Activated T-cell treated with anti-CD3 and anti-CD28 coated beads, Interleukin-2, amount 50 U/mL, for 48 hours (primary cell): ENCODE measurements around the gene TNFRSF9.

Source experiments
- DNase-seq, 2 experiments: peaks; one replicate each; pipeline ENCODE4 v3.0.0-alpha.2; 2020

TNFRSF9 gene

DNA sequence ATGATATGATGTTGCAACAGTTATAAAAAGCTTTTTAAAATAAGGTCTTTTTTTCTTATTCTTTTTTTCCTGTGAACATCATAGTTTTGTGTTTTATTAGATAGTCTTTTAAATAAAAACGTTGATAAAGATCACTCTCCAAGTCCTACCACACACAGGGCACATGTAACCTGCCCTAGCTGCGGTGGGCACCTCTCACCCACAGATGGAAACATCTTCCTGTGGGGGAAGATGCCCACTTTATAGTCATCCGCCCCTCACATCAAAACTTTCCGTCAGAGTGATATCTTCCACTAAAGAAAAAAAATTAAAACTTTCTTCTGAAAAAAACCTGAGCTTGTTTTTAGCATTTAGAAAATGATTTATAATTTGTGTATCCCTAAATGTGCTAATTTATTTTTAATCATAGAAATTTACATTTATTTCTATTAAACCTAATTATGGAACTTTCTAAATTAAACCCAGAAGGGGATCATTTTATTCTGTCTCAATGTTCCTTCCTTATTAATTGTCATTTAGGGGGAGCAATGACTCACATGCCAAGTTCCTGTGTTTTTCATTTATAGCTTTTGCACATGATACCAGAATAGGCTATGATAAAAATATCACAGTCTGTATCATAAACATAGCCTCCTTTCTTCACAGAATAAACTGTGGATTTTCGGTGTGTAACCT lies 24.7 kb downstream of the TNFRSF9 start:
- DNase-seq = peak in 1 of 2 experiments; percentile 48

DNA sequence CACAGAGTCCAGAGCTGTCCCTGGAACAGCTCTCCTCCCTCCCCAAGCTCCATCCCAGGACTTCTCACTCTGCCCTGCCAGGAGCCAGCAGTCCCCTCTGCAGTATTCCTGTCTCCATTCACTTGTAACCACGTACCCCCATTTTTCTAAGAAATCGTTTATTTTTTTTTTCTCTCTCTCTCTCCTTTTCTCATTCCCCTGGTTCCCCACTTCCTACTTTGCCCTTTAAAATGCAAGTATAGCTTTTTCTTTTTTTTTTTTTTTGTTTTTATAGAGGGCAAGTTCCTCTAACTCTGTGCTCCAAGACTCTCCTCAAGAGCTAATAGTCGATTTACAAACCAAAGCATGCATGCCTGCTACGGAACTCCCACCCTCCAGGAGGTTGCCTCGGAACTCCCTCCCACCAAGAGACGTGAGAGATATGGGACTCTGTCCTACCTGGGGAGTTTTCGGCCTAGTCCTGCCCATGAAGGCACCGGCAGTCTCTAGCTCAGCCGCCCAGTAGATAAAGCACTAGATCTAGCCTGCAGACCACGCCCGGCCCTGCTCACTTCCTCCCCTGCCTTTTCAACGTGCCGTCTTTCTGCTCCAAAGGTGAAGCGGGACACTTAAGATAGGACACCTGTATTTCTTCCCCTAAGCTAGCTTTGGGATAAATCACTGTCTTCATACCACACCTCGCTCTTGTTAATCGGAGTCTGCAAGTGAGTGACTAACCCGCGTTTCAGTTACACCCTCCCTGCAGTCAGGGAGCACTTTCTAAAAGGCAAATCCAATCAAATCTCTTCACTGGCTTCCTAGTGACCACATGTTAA lies 27.7 kb downstream of the TNFRSF9 start:
- no peak for DNase-seq

DNA sequence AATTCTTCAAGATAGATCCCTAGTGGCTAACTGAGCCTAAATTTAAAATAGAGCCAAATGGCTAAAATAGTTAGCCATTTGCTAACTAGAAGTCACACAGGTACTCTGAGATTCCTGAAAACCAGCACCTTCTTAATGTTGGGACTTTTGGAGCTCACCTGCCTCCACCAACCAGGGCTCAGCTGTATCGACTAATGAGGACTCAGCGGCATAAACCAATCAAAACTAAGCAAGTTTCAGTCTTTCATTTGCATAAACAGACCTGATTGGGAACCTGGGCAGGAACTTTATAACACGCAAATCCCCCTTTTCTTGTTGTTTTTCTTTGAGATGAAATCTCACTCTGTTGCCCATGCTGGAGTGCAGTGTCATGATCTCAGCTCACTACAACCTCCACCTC lies 28.5 kb downstream of the TNFRSF9 start:
- no peak for DNase-seq

DNA sequence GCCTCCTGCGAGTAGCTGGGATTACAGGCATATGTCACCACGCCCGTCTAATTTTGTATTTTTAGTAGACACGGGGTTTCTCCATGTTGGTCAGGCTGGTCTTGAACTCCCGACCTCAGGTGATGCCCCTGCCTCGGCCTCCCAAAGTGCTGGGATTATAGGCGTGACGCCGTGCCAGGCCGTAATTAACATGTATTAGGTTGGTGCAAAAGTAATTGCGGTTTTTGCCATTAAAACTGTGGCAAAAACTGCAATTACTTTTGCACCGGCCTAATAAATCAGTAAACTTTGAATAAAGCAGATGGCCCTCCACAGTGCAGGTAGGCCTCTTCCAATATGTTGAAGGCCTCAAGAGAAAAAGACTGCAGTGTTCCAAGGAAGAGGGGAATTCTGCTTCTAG lies 35.4 kb downstream of the TNFRSF9 start:
- DNase-seq = no peak

DNA sequence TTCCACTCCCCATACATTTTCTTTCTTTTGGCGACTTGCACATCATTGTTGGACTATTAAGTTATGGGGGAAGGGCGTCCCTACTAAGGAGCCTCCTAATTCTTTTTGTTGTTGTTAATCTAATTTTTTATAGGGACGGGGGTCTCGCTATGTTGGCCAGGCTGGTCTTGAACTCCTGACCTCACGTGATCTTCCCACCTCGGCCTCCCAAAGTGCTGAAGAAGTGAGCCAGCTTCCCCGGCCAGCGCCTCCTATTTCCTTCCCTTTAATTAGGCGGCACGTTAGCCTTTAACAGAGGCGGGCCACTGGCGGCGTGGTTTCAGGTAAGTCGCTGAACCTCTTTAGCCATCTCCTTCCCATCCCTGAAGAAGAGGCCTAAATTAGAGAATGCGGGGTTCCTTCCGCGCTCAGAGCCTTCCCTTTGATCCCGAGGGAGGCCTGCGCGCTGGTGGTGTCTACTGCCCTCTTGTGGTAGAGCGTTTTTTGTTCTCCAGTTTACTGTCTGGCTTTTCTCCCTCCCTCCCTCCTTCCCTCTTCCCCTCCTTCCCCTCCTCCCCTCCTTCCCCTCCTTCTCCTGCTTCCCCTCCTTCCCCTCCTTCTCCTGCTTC lies 38.1 kb downstream of the TNFRSF9 start:
- peak; percentile 70 for DNase-seq

DNA sequence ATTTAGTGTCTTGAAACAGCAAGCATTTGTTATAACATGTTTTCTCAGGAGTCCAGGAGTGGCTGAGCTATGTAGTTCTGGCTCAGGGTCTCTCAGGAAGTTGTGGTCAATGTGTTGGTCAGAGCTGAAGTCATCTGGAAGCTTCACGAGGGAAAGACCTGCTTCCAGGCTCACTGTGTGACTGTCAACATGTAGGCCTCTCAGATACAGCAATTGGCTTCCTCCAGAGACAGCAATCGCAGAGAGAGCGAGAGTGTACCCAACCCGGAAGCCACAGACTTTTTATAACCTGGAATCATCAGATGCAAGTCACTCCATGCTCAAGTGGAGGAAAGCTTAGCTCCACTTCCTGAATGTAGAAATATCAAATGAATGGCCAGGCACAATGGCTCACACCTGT lies 40.9 kb downstream of the TNFRSF9 start:
- DNase-seq = peak in 1 of 2 experiments; percentile 13

DNA sequence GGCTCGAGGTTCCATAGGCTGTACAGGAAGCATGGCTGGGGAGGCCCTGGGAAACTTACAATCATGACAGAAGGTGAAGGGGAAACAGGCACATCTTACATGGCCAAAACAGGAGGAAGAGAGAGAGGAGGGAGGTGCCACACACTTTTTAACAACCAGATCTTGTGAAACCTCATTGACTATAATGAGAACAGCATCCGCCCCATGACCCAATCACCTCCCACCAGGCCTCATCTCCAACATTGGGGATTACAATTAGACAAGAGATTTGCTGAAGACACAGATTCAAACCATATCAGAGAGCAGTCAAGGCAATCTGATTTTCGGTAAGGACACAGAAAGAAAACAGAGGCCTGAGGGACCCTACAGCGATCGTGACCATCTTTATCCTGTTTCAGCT lies 41.7 kb downstream of the TNFRSF9 start:
- no peak for DNase-seq

DNA sequence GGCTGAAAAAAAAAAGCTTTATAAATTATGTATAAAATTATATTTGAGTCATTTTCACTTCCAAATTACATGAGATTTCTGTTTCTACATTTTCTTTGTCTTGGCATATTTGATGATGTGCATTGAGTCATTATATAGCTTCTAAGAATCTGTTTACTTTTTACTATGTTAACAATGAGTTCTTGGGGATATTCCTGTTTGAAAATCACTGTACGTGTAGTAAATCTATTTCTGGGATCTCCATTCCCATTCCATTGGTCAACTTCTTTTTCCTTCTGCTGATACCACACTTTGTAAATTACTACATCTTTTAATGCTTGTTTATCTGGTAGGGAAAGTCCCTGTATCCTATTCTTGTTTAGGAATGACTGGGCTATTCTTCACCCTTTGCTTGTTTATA lies 43.6 kb downstream of the TNFRSF9 start:
- no peak for DNase-seq

DNA sequence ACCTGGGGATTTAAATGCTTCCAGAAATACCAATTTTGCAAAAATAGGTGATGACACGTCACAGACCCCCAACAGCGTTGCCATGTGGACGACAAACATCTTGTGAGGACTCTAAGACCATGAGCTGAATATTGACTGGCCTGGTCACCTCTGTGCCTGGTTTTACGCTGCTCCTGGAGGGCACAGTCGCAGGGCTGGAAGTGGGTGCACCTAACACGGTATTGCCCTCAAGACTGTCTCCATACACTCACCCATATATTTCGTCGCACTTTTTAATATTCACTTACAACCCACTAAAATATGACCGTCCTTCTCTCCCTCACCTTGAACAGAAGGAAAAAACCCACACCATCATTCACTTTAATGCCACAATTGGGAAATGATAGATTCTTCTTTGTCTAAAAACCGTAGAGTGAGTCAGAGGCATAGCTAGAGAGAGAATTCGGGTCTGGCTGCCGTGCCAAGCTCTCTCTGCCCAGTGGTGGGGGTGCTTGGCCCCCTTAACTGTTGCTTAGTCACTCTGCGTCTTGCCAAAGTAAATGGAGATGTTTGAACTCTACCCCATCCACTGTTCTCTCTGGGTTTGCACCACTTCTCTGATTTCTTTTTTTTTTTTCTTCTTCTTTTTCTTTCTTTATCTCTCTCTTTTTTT lies 47.0 kb downstream of the TNFRSF9 start:
- DNase-seq = peak in 1 of 2 experiments; percentile 1

DNA sequence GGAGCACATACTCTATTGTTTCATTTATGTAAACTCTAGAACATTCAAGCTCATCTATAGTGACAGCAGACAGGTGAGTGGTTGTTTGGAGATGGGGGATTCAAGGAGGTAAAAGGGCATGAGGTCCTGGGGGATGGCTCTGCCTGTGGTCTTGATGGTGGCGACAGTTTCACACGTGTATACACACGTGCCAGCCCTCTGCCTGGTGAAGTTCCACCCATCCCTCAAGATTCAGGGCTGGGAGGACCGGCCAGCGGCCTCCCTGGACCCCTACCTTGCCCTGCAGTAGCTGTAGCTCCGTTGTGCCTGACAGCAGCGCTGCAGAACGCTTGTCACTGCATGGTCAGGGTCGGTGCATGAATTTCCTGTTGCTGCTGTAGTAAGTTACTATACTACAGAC lies 48.8 kb downstream of the TNFRSF9 start:
- peak in 1 of 2 experiments; percentile 8 for DNase-seq

DNA sequence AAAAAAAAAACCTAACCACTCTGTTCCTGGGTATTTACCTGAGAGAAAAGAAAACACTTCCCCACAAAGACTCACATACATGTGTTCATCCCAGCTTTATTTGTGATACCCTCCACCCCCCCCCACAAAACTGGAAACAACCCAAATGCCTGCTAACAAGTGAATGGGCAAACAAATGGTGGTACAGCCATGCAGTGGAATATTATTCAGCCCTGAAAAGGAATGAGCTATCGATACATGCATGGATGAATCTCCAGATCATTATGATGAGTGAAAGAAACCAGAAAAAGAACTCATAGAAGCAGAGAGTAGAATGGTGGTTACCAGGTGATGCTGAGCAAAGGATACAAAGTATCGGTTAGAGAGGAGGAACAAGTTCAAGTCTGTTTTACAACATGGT lies 49.8 kb downstream of the TNFRSF9 start:
- DNase-seq = no peak

DNA sequence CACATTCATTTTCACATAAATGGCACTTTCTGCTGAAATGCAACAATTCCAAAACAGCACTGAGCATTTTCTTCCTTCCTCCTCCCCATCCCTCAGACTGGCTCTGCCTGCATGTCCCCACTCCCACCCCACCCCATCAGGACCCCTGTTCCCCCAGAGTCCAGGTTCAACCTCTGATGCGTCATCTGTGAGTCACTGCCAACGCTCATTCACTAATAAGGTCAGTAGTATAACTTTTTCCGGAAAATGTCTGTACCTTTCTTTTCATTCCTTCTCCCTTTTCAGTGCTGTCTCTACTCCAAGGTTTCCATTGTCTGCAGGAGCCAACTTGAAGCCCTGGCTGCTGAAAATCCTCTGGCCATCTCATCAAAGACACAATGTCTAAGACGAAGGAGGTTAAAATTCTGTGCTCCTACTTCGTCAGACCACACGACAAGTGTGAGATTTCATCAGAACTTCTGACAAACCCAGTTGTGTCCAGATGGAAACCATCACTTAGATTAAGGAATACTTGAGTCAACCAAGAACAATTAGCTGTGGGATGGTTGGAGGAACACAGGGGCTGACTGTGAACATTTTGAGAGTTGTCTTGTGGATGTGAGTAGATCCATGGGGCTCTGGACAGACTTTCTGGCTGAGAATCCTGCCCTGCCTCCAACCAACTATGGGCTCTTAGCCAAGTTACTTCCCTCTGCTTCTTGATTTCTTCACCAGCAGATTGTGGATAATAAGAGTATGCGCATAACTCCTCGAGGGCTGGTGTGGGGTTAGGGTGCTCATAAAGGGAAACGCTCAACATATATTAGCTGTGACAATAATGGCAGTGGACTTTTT lies 52.2 kb downstream of the TNFRSF9 start:
- no peak for DNase-seq

DNA sequence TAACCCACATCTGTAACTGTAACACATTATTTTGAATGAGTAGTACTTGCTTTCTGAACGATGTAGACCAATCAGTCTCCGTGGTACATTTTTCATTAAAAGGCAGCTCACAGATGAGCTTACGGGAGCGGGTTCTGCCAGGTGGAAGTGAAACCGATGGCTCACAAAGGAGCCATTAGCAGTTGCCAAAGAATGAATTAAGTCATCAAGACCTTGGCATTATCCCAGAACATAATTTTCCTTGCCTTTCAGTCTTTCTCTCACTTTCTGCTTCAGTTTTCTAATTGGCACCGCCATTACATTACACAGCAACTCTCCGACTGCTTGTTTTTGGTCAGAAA lies 54.3 kb downstream of the TNFRSF9 start:
- no peak for DNase-seq

DNA sequence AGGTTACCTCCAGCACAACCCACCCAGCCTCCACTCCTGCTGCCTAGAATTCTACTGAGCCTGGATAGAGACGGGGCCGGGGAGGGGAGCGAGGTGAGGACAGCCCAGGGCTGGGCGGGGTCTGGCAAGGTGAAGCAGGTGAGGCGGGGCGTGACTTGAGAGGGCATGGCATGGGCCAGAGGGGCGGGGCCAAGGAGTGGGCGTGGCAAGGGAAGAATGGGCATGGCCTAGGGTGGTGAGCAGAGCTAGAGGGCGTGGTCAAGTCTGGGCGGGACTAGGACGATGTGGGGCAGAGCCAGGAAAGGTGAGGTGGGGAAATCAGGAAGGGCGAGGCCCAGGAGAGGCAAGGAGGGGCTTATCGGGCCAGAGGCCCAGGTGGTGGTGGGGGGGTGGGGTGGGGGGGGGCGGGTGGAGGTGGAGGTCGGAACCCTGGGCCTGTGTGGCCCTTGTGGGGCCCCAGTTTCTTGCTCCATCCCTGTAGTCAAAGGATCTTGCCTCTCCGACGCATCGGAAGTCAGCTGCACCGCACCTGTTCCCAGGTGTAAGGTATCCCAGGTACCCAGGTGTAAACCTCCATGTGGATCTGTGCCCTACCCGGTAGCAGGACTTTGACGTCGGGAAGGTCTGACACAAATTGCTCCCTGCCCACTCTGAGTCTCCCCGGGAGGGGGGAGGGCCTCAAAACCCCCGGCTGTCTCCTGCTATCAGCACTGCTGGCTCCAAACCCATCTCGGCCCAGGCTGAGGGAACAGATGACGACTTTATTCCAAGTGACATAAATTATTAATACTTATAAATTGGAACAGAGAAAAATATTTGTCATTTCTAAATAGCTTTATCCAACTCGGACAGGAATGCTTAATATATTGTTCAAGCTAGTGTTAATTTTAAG lies 54.9 kb downstream of the TNFRSF9 start:
- peak; percentile 65 to 66 for DNase-seq

DNA sequence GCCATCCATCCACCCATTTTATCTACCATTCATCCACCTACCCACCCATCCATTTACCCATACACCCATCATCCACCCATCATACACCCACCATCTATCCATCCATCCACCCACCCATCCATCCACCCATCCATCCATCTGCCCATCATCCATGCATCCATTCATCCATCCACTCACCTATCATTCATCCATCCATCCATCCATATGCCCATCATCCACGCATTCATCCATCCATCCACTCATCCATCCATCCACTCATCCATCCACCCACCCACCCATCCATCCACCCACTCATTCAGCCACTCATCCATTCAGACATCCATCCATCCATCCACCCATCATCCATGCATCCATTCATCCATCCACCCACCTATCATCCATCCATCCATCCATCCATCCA lies 55.9 kb downstream of the TNFRSF9 start:
- no peak for DNase-seq

DNA sequence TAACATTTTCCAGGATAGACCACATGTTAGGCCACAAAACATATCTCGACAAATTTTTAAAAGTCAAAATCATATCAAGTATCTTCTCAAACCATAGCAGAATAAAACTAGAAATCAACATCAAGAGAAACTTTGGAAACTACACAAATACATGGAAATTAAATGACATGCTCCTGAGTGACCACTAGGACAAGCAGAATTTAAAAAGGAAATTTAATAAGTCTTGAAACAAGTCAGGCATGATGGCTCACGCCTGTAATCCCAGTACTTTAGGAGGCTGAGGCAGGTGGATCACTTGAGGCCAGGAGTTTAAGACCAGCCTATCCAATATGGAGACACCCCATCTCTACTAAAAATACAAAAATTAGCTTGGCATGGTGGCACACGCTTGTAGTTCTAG lies 61.4 kb downstream of the TNFRSF9 start:
- DNase-seq = no peak

DNA sequence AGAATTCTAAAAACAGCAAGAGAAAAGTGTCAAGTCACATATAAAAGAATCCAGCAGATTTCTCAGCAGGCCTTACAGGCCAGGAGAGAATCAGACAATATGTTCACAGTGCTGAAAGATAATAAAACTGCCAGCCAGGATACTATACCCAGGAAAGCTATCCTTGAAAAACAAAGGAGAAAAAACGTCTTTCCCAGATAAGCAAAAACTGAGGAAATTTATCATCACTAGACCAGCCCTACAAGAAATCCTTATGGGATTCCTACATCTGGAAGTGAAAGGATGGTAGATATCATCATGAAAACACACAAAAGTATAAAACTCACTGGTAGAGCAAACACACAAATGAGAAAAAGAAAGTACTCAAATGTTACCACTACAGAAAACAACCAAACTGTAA lies 62.6 kb downstream of the TNFRSF9 start:
- no peak for DNase-seq

DNA sequence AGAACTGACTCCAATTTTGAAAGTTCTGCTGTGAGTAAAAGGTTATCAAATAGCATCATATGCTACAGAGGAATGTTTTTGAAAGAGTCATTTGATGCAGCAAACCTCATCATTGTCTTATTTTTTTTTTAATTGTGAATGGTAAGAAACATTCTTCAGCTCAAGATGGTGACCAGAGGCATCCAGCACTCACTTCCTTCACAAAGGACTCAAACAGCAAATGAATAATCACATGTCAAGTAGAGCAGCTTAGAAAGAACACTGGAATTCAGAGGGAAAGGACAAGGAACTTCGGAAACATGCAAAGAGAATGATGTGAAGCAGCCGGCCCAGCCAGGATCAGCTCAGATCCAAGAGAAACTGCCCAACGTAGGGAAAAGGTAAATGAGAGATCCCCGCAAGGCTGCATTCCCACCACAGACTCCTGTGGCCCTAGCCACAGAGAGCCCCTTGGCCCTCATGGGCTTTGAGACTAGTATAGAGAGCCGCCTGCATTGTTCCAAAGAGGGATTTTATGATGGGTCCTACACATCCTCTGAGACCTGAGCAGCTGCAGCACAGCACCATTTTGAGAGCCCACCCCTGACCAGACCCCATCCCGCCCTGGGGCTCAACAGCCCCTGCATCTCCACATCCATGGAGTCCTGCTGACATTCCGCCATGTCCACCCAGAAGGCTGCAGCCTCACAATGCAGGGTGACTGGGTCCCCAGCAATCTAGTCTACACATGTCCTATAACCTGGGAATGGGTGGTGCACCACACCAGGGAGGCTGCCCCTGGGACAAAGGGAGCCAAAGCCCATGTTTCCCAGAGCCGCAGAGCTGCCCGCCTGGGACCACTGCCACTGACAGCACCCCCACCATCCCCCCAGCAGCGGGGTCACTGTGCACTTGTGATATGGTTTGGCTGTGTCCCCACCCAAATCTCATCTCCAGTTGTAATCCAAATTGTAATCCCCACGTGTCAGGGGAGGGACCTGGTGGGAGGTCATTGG lies 66.5 kb downstream of the TNFRSF9 start:
- no peak for DNase-seq

DNA sequence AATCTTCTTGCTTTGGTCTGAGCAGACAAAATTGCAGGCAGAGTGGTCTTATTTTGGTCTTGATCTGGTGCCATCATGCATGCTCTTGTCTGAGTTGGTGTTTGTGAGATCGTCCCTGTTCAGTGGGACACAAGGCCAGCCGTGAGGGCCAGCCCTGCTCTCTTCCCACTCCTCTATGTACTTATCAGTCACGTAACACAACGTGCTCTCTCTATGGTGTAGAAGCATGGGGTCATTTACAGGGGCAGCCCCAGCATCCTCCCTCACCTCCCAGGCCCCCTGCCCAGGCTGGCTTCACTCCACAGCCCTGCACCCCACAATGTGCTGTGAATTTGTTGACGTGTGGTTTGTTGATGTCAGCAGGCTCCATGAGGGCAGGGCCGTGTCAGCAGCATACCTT lies 69.5 kb downstream of the TNFRSF9 start:
- no peak for DNase-seq
